GM20000 (cell line): ENCODE results near the gene CNDP2.

Source experiments
- DNase-seq: peaks from one replicate; pipeline ENCODE4 v3.0.0; 2012; ENCODE audit warnings: low spot score
- CTCF ChIP-seq: IDR thresholded peaks from 2 replicates; pipeline ENCODE4 v1.5.1; 2012; ENCODE audit warnings: mild to moderate bottlenecking, control low read depth; ENCODE audit errors: extremely low read depth, missing control alignments

Gene CNDP2

GRCh38 chr18:74549591-74550104 is 53.5 kb downstream of the CNDP2 start:
- DNase-seq: no peak
- no peak for TF ChIP-seq CTCF

GRCh38 chr18:74550886-74551285 is 54.7 kb downstream of the CNDP2 start:
- no peak for TF ChIP-seq CTCF
- DNase-seq: no peak

DNA sequence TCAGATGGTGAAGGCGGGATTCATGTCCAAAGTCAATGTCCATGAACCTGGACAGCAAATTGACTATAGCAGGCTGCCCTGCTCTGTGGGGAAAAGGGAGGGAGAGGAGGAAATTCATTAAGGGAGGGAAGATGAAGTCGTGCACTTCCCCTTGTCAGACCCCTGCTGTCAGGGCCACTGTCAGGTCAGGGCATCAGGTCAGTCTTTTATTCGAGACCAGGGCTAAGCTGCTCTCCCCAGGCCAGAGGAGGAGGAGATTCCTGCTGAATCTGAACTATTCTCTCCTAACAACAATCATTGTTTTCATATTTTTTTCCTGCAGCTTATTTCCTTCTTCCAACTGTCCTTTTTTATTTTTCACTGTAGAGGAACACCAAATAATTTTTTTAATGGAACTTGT is 55.3 kb downstream of the CNDP2 start:
- DNase-seq: no peak
- TF ChIP-seq CTCF: no peak

GRCh38 chr18:74551936-74552555 is 55.9 kb downstream of the CNDP2 start:
- peak; percentile 83 for DNase-seq
- peak; percentile 40 for TF ChIP-seq CTCF

GRCh38 chr18:74556126-74556525 is 60.0 kb downstream of the CNDP2 start:
- no peak for DNase-seq
- TF ChIP-seq CTCF: no peak

- no peak for DNase-seq
- no peak for TF ChIP-seq CTCF
Observed at GRCh38 chr18:74558096-74558495, 61.9 kb downstream of the CNDP2 start.

- TF ChIP-seq CTCF: no peak
- no peak for DNase-seq
Observed at GRCh38 chr18:74562131-74562730, 66.1 kb downstream of the CNDP2 start.
